Ectodermal cell (in vitro differentiated cells): ENCODE data around the gene CENPM.
A peak's percentile ranks its signal among the peaks of the same experiment; 100 is the strongest.

Source experiments
- H3K27ac ChIP-seq: 2 replicates; pipeline ENCODE4 v1.7.0; 2013; ENCODE audit warnings: mild to moderate bottlenecking, low read depth, low read length; ENCODE audit not compliant: insufficient read depth, poor library complexity, severe bottlenecking
- H3K27me3 ChIP-seq: 2 replicates; pipeline ENCODE4 v1.7.0; 2013; ENCODE audit warnings: mild to moderate bottlenecking, low read length; ENCODE audit not compliant: insufficient read depth, control insufficient read depth, poor library complexity, severe bottlenecking
- H3K36me3 ChIP-seq: one replicate; pipeline ENCODE4 v1.7.0; 2013; ENCODE audit warnings: low read length; ENCODE audit not compliant: control insufficient read depth, insufficient read depth
- H3K4me1 ChIP-seq: one replicate; pipeline ENCODE4 v1.7.0; 2013; ENCODE audit warnings: low read length; ENCODE audit not compliant: control insufficient read depth, insufficient read depth
- H3K4me3 ChIP-seq: 2 replicates; pipeline ENCODE4 v1.7.0; 2013; ENCODE audit warnings: low read depth, low read length, control low read depth; ENCODE audit not compliant: insufficient read depth
- H3K9me3 ChIP-seq: 2 replicates; pipeline ENCODE4 v1.7.0; 2013; ENCODE audit warnings: mild to moderate bottlenecking, low read length, moderate library complexity; ENCODE audit not compliant: control insufficient read depth
- WGBS, 2 experiments: methylation state at CpG; one replicate each; pipeline ENCODE4 v1.1.7; 2013; ENCODE audit warnings: missing lambda C conversion rate in 2 of 2; 5-methylcytosine and 5-hydroxymethylcytosine counted together

CENPM gene

GRCh38 chr22:41978732-41979131 lies 31.8 kb upstream of the CENPM start:
- H3K36me3 ChIP-seq: no peaks in the 10 kb centered on the region
- no peak overlapping the region for H3K4me3 ChIP-seq
- WGBS, 2 experiments: 100% methylated on average over 1 of the region's 1 CpG
- peaks cover 6% of the 10 kb centered on the region for H3K4me1 ChIP-seq
- no peaks in the 10 kb centered on the region for H3K9me3 ChIP-seq
- no peak overlapping the region for H3K27ac ChIP-seq
- peaks cover 35% of the 10 kb centered on the region for H3K27me3 ChIP-seq

DNA sequence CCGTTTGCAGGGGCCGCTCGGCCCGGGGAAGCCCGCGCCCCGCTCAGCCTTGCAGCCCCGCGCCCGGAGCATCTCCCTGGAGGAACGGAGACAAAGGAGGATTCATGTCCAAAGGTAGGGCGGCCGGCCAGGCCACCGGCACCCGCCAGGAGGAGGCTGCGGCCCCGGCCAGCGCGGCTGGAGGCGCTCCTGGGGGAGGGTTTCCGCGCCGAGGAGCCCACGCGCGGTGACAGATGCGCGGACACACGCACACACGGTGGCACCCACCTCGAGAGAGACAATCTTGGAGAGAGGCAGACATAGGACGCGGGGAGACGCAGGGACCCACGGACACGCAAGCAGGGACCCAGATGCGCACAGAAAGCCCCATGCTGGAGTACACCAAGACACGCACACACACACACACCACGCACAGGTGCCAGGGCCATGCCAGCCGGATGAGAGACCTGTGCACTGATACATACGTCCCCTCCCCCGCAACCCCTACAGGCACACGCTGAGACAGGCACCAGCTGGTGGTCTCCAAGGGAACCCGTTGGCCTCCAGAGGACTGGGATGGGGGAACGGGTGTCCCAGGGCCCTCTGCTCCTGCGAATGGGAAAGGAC lies 30.1 kb upstream of the CENPM start:
- no peak overlapping the region for H3K27ac ChIP-seq
- 3 to 4% methylated on average over 46 of the region's 46 CpGs for WGBS, 2 experiments
- peaks cover 6% of the 10 kb centered on the region for H3K4me1 ChIP-seq
- no peaks in the 10 kb centered on the region for H3K9me3 ChIP-seq
- no peaks in the 10 kb centered on the region for H3K36me3 ChIP-seq
- H3K4me3 ChIP-seq: peak overlapping the region; percentile 62
- peaks cover 35% of the 10 kb centered on the region for H3K27me3 ChIP-seq

DNA sequence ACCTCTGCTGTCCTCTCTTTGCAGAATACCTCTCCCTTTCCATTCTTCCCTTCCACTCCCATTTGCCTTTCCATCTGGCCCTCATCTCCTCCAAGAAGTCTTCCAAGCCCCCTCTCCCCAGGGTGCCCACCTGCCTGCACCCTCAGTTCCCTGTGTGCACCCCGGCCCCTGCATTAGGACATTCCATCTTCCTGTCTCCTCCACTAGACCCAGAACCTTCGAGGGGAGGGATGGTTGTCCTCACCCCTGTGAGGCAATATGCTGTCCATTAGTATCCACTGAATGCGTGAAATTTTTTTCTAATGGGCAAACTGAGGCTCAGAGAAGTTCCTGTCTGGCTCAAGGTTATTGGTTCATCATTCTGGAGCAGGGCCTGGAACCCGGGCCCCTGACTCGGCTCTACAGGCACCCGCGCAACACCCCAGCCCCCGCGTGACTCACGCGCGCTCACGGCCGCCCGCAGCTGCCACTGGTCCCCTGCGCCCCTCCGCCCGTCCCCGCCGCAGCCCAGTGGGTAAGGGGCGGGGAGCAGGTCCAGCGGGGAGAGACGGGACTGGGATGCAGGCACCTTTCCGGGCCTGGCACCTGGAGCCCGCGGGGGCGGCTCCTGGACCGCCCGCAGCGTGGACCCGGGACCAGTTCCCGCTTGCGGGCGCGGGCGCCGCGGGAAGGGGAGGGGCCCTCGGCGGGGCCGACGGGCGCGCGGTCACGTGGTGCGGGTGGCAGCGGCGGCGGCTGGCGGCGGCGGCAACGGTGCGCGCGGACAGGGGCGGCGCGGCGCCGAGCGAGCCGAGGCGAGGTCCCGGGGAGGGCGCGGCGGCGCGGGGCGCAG lies 29.3 kb upstream of the CENPM start:
- Histone ChIP-seq H3K36me3 (no peaks in the 10 kb centered on the region), H3K27ac (no peak overlapping the region), H3K27me3 (peaks cover 35% of the 10 kb centered on the region), H3K4me3 (peak overlapping the region; percentile 62), H3K4me1 (peaks cover 6% of the 10 kb centered on the region), H3K9me3 (no peaks in the 10 kb centered on the region)
- WGBS, 2 experiments: 3 to 4% methylated on average over 72 of the region's 72 CpGs

GRCh38 chr22:41975299-41976069 lies 28.5 kb upstream of the CENPM start:
- H3K4me1 ChIP-seq: peaks cover 6% of the 10 kb centered on the region
- H3K36me3 ChIP-seq: no peaks in the 10 kb centered on the region
- H3K4me3 ChIP-seq: no peak overlapping the region
- 77 to 80% methylated on average over 12 of the region's 12 CpGs for WGBS, 2 experiments
- peaks cover 35% of the 10 kb centered on the region for H3K27me3 ChIP-seq
- no peaks in the 10 kb centered on the region for H3K9me3 ChIP-seq
- H3K27ac ChIP-seq: no peak overlapping the region

DNA sequence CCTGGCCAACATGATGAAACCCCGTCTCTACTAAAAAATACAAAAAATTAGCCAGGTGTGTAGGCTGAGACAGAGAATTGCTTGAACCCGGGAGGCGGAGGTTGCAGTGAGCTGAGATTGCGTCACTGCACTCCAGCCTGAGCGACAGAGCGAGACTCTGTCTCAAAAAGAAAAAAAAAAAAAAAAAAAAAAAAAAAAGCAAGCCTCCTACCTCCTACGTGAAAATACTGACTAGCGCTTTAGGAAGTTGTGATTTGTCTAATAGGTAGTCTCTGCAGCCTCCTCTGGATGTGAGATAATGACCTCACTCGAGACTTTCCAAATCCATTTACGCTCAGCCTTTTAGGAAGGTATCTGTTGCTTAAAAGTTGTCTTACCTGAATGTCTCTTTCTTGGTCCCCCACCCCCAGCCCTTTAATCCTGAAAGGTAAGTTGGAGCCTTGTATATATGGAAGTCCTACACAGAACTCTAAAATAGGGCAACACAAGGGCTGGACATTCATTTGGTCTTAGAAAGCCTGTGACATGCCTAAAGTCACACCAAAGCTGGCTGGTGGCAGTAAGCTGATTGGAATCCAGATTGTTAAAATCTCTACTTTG lies 27.8 kb upstream of the CENPM start:
- no peaks in the 10 kb centered on the region for H3K9me3 ChIP-seq
- H3K4me1 ChIP-seq: peaks cover 6% of the 10 kb centered on the region
- no peak overlapping the region for H3K27ac ChIP-seq
- peaks cover 35% of the 10 kb centered on the region for H3K27me3 ChIP-seq
- no peaks in the 10 kb centered on the region for H3K36me3 ChIP-seq
- no peak overlapping the region for H3K4me3 ChIP-seq
- WGBS, 2 experiments: 90 to 91% methylated on average over 10 of the region's 10 CpGs

DNA sequence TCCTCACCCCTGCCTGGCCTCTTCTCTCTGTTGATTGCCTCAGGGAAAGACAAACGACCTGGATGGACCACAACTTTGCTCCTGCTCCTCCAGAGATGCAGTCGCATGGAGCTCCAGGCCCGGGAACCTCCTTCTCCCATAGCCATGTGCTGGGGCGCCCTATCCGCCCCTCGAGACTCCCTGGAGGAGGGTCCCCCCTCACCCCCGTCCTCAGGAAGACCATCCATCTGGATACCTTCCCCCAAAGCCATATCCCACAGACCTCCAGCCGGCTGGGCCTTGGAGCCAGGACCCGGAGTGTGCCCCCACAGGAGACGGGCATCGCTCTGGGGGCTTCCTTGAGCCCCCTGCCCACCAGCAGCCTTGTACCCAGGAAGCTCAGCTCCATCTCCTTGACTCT lies 24.5 kb upstream of the CENPM start:
- H3K27ac ChIP-seq: no peak overlapping the region
- 90 to 91% methylated on average over 11 of the region's 11 CpGs for WGBS, 2 experiments

GRCh38 chr22:41970601-41971000 lies 23.6 kb upstream of the CENPM start:
- Histone ChIP-seq H3K27ac (no peak overlapping the region), H3K36me3 (no peaks in the 10 kb centered on the region), H3K4me3 (no peak overlapping the region), H3K27me3 (peaks cover 11% of the 10 kb centered on the region), H3K4me1 (peaks cover 6% of the 10 kb centered on the region), H3K9me3 (no peaks in the 10 kb centered on the region)
- WGBS, 2 experiments: 85 to 87% methylated on average over 2 of the region's 2 CpGs

More for the DNA sequence above, 24.5 kb upstream of the CENPM start:
- H3K27me3 ChIP-seq: peaks cover 20% of the 10 kb centered on the region
- peaks cover 6% of the 10 kb centered on the region for H3K4me1 ChIP-seq
- no peaks in the 10 kb centered on the region for H3K36me3 ChIP-seq
- H3K9me3 ChIP-seq: no peaks in the 10 kb centered on the region
- H3K4me3 ChIP-seq: no peak overlapping the region

- 45 to 47% methylated on average over 8 of the region's 8 CpGs for WGBS, 2 experiments
Measured at GRCh38 chr22:41969110-41969646, 22.2 kb upstream of the CENPM start, which contains the start of gene SEPTIN3. SEPTIN3 (plus strand) TSS chr22:41969443; CDS start chr22:41971493, 2,050 bp downstream.

GRCh38 chr22:41968601-41969000 lies 21.6 kb upstream of the CENPM start:
- peaks cover 13% of the 10 kb centered on the region for H3K4me1 ChIP-seq
- no peaks in the 10 kb centered on the region for H3K36me3 ChIP-seq
- H3K9me3 ChIP-seq: no peaks in the 10 kb centered on the region
- no peaks in the 10 kb centered on the region for H3K27me3 ChIP-seq
- no peak overlapping the region for H3K4me3 ChIP-seq
- WGBS, 2 experiments: 82 to 85% methylated on average over 9 of the region's 9 CpGs
- no peak overlapping the region for H3K27ac ChIP-seq

More at GRCh38 chr22:41969110-41969646, 22.2 kb upstream of the CENPM start, which contains the start of gene SEPTIN3:
- Histone ChIP-seq H3K27ac (no peak within 1 kb of the TSS), H3K4me3 (no peak within 1 kb of the TSS), H3K36me3 (no peaks in the 10 kb centered on the region), H3K4me1 (peaks cover 7% of the 10 kb centered on the region), H3K9me3 (no peaks in the 10 kb centered on the region), H3K27me3 (no peaks in the 10 kb centered on the region)
